DOHH2 (cell line): Measurements from ENCODE around the gene GCNA.
"Not testable (repeated sequence)": the region's sequence is repeated elsewhere in the genome, so short reads cannot be mapped to it uniquely, and the experiment has no call there.

Experiments
- H3F3A ChIP-seq: fragments of 200-600 bp; sonication (generic), shearing (Covaris generic); 2 replicates; pipeline ENCODE4 v1.6.0; 2016; ENCODE audit warnings: antibody characterized with exemption, mild to moderate bottlenecking; ENCODE audit not compliant: control insufficient read depth, insufficient read depth
- H3K27ac ChIP-seq: fragments of 200-600 bp; sonication (generic); 2 replicates; pipeline ENCODE4 v1.5.1; 2014; ENCODE audit warnings: low read depth, mild to moderate bottlenecking, low read length, moderate library complexity
- H3K27me3 ChIP-seq: fragments of 200-600 bp; sonication (generic); 2 replicates; pipeline ENCODE4 v1.6.1; 2014; ENCODE audit warnings: mild to moderate bottlenecking, low read length, mixed read lengths; ENCODE audit not compliant: control insufficient read depth
- H3K36me3 ChIP-seq: fragments of 200-600 bp; sonication (generic); 2 replicates; pipeline ENCODE4 v1.6.1; 2014; ENCODE audit warnings: mild to moderate bottlenecking, low read length, moderate library complexity, mixed read lengths; ENCODE audit not compliant: control insufficient read depth
- H3K4me1 ChIP-seq: fragments of 200-600 bp; sonication (generic); 2 replicates; pipeline ENCODE4 v1.6.1; 2014; ENCODE audit warnings: mild to moderate bottlenecking, low read length, mixed read lengths; ENCODE audit not compliant: control insufficient read depth
- H3K4me2 ChIP-seq: fragments of 200-600 bp; sonication (generic); 2 replicates; pipeline ENCODE4 v1.6.0; 2014; ENCODE audit warnings: mild to moderate bottlenecking, low read length, moderate library complexity
- H3K4me3 ChIP-seq: fragments of 200-600 bp; sonication (generic); 2 replicates; pipeline ENCODE4 v1.5.1; 2014; ENCODE audit warnings: mild to moderate bottlenecking, low read length, mixed read lengths
- H3K79me2 ChIP-seq: fragments of 200-600 bp; sonication (generic); 2 replicates; pipeline ENCODE4 v1.6.1; 2014; ENCODE audit warnings: mild to moderate bottlenecking, low read length, mixed read lengths; ENCODE audit not compliant: control insufficient read depth
- H3K9me2 ChIP-seq: fragments of 200-600 bp; sonication (generic); replicated peaks from 2 replicates; pipeline ENCODE4 v1.6.1; 2014; ENCODE audit warnings: mild to moderate bottlenecking, low read length, mixed read lengths; ENCODE audit not compliant: control insufficient read depth
- H3K9me3 ChIP-seq: fragments of 200-600 bp; sonication (generic); 2 replicates; pipeline ENCODE4 v1.6.1; 2014; ENCODE audit warnings: antibody characterized with exemption, low read length, mixed read lengths; ENCODE audit not compliant: control insufficient read depth, insufficient read depth
- H4K20me1 ChIP-seq: fragments of 200-600 bp; sonication (generic); 2 replicates; pipeline ENCODE4 v1.6.0; 2014; ENCODE audit warnings: low read depth, mild to moderate bottlenecking, antibody characterized with exemption, low read length, moderate library complexity; ENCODE audit not compliant: control insufficient read depth, insufficient read depth
- EZH2phosphoT487 ChIP-seq: fragments of 200-600 bp; sonication (generic); IDR thresholded peaks from 2 replicates; pipeline ENCODE4 v1.6.1; 2017; ENCODE audit warnings: borderline replicate concordance, mild to moderate bottlenecking, antibody characterized with exemption, low read length, moderate library complexity, mixed read lengths
- TF ChIP-seq, protein P1 (sequence below): fragments of 200-600 bp; sonication (generic); IDR thresholded peaks from one replicate; pipeline ENCODE4 v1.5.1; 2014; ENCODE audit warnings: antibody characterized with exemption, mild to moderate bottlenecking, low read depth, low read length; ENCODE audit not compliant: poor library complexity, severe bottlenecking

GCNA gene

DNA sequence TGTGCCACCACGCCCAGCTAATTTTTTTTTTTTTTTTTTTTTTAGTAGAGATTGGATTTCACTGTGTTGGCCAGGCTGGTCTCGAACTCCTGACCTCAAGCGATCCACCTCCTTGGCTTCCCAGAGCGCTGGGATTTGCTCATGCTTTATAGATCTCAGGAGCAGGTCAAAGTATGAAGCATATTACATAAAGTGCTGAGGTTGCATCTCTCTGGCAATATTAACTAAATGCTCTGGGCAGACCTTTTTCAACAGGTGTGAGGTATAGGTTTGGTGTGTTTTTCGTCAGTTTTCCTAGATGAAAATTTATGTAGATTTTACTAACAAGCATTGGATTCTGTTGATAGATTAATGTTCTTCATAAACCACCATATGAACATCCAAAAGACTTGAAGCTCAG, 19.3 kb upstream of the GCNA start:
- H3K36me3 ChIP-seq = peaks cover 87% of the 10 kb centered on the region

DNA sequence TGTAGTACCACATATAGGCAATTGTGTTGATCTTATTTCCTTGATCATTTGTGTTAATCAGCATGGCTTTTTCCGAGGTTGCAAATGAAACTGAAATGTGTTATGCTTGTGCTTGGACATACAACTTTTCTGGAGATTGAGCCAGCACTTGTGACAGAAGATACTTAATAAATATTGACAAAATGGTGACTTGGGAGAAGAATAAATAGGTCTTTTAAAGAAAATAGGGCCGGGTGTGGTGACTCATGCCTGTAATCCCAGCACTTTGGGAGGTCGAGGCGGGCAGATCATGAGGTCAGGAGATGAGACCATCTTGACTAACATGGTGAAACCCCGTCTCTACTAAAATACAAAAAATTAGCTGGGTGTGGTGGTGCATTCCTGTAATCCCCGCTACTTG, 18.5 kb upstream of the GCNA start:
- not testable (repeated sequence) for H3K9me2 ChIP-seq, H3K4me2 ChIP-seq, H3K79me2 ChIP-seq, H3K4me1 ChIP-seq, H3K9me3 ChIP-seq, H4K20me1 ChIP-seq, H3F3A ChIP-seq, H3K4me3 ChIP-seq, H3K27ac ChIP-seq, H3K27me3 ChIP-seq
- peaks cover 87% of the 10 kb centered on the region for H3K36me3 ChIP-seq

More for the DNA sequence above, 19.3 kb upstream of the GCNA start:
- Histone ChIP-seq H3K9me3 (no peaks in the 10 kb centered on the region), H3K4me2 (no peak overlapping the region), H3K27ac (no peak overlapping the region), H3F3A (no peaks in the 10 kb centered on the region), H3K9me2 (no peaks in the 10 kb centered on the region), H4K20me1 (no peaks in the 10 kb centered on the region), H3K27me3 (no peaks in the 10 kb centered on the region), H3K4me1 (no peaks in the 10 kb centered on the region), H3K4me3 (no peak overlapping the region), H3K79me2 (no peaks in the 10 kb centered on the region)
- no peak for TF ChIP-seq EZH2phosphoT487
- TF ChIP-seq, protein P1, sequence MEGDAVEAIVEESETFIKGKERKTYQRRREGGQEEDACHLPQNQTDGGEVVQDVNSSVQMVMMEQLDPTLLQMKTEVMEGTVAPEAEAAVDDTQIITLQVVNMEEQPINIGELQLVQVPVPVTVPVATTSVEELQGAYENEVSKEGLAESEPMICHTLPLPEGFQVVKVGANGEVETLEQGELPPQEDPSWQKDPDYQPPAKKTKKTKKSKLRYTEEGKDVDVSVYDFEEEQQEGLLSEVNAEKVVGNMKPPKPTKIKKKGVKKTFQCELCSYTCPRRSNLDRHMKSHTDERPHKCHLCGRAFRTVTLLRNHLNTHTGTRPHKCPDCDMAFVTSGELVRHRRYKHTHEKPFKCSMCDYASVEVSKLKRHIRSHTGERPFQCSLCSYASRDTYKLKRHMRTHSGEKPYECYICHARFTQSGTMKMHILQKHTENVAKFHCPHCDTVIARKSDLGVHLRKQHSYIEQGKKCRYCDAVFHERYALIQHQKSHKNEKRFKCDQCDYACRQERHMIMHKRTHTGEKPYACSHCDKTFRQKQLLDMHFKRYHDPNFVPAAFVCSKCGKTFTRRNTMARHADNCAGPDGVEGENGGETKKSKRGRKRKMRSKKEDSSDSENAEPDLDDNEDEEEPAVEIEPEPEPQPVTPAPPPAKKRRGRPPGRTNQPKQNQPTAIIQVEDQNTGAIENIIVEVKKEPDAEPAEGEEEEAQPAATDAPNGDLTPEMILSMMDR = no peak

DNA sequence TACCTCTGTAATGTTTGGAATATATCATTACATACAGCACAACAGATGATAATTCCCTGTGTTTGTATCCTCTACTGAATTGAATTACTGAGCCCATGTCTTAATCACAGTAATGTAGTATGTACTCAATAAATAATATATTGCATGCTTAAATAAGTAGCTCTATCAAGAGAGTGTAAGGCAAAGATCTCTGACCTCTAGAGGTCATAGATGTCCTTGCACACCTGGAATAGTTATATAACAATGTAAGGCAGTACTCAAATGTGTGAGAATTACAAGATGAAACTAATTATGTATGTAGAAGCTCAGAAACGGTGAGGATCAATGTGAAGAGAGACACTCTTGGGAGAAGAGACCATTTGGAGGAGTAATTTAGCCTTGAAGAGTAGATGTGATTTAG, 14.3 kb upstream of the GCNA start:
- Histone ChIP-seq H4K20me1 (no peaks in the 10 kb centered on the region), H3K36me3 (peaks cover 88% of the 10 kb centered on the region)

DNA sequence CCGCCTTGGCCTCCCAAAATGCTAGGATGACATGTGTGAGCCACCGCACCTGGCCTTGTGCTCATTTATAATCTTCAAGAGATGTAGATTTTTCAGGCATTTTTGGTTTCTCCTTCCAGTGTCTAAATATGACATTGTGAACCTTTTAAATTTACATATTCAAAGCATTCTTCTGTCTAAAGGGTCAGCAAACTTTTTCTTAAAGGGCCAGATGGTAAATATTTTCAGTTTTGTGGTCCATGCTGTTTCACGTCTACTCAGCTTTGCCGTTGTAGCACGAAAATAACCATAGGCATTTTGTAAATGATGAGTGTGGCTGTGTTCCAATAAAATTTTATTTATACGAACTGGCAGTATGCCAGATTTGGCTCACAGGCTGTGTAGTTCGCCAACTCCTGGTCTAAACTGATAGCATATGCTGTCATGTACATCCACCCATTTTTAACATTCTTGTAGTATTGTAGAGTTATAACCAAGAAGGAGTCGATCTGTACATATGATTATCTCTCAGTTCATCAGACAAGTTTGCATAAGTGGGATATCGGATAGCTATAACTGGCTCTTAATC, 12.7 kb upstream of the GCNA start:
- no peak overlapping the region for H3K27ac ChIP-seq
- peaks cover 79% of the 10 kb centered on the region for H3K36me3 ChIP-seq
- H3K4me3 ChIP-seq = no peak overlapping the region
- no peaks in the 10 kb centered on the region for H3K27me3 ChIP-seq
- H3K9me2 ChIP-seq = no peaks in the 10 kb centered on the region
- H3F3A ChIP-seq = no peaks in the 10 kb centered on the region
- H3K9me3 ChIP-seq = no peaks in the 10 kb centered on the region
- TF ChIP-seq, protein P1 = no peak
- TF ChIP-seq EZH2phosphoT487 = no peak
- no peaks in the 10 kb centered on the region for H3K4me1 ChIP-seq
- no peaks in the 10 kb centered on the region for H4K20me1 ChIP-seq
- no peaks in the 10 kb centered on the region for H3K79me2 ChIP-seq
- H3K4me2 ChIP-seq = no peak overlapping the region

More for the DNA sequence above, 14.3 kb upstream of the GCNA start:
- H3K27me3 ChIP-seq = no peaks in the 10 kb centered on the region
- no peaks in the 10 kb centered on the region for H3K79me2 ChIP-seq
- no peak overlapping the region for H3K4me2 ChIP-seq
- no peaks in the 10 kb centered on the region for H3F3A ChIP-seq
- no peak overlapping the region for H3K4me3 ChIP-seq
- TF ChIP-seq, protein P1 = peak; percentile 44
- no peak for TF ChIP-seq EZH2phosphoT487
- H3K27ac ChIP-seq = no peak overlapping the region
- no peaks in the 10 kb centered on the region for H3K9me2 ChIP-seq
- H3K9me3 ChIP-seq = no peaks in the 10 kb centered on the region
- H3K4me1 ChIP-seq = no peaks in the 10 kb centered on the region

DNA sequence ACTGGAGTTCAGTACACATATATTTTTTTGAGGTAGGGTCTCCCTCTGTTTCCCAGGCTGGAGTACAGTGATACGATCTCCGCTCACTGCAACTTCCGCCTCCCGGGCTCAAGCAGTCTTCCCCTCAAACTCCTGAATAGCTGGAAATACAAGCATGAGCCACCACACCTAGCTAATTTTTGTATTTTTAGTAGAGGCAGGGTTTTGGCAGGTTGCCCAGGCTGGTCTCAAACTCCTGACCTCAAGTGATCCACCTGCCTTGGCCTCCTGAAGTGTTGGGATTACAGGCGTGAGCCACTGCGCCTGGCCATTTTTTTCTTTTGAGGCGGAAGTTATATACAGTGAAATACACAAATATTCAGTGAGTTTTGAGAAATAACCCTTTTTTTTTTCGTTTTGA, 6.8 kb upstream of the GCNA start:
- not testable (repeated sequence) for H3K27ac ChIP-seq, H3K9me2 ChIP-seq, H3K4me1 ChIP-seq, H3K4me2 ChIP-seq, H3K27me3 ChIP-seq, H4K20me1 ChIP-seq, H3K9me3 ChIP-seq, H3K79me2 ChIP-seq, H3F3A ChIP-seq, H3K4me3 ChIP-seq
- peaks cover 64% of the 10 kb centered on the region for H3K36me3 ChIP-seq
